Measurements from ENCODE around the gene MACROD1. TPM values are rescaled to one million over a fixed set of nuclear protein-coding genes. Genes with fewer than 3 reads are reported as not detected.

Gene MACROD1
- total and polyA plus RNA-seq, 10 of the 15 experiments (the other 5 are each of a cell fraction or from before 2014, with no cell fraction given) = 1.2 to 22.7 (median 11.3) TPM; not detected in 1

GRCh38 chr11:64064374-64065140 lies 101.4 kb downstream of the MACROD1 start:
- no peak overlapping the region for H3K27ac ChIP-seq (ENCODE audit: control insufficient read depth, insufficient read depth)
- no peaks in the 10 kb centered on the region for H3K9me3 ChIP-seq (replicated peaks; ENCODE audit: control insufficient read depth, insufficient read depth, low read length)
- no peak overlapping the region for H3K4me3 ChIP-seq
- no TSS peak for BruUV-seq (replicated peaks)
- FAIRE-seq (no peak), DNase-seq (ENCODE audit: low read depth, low spot score) (no peak), ATAC-seq (no peak)
- no peak overlapping the region for H3K4me2 ChIP-seq (ENCODE audit: control insufficient read depth, insufficient read depth)
- CTCF ChIA-PET = no interaction called here
- TF ChIP-seq ZNF24 (IDR thresholded peaks at IDR 0.05) (0 out of 2 replicates have a peak, but pooled peaks have one; percentile 20), RUNX3 (IDR thresholded peaks at IDR 0.05; ENCODE audit: low read length) (no peak)
- RAD21 ChIA-PET (ENCODE audit: unreplicated experiment) = no interaction called here
- intact Hi-C loops (cut with micrococcal nuclease; ENCODE audit: unreplicated experiment) (no loop called here), in situ Hi-C loops (cut with MboI) (no loop called here)
- H2AFZ ChIP-seq (ENCODE audit: control insufficient read depth, low read depth, low read length) = no peak overlapping the region
- POLR2A ChIA-PET = no interaction called here
- peaks cover 0 to 8% of the 10 kb centered on the region in 2 experiments for H3K27me3 ChIP-seq (replicated peaks in 1 of 2; ENCODE audit: control insufficient read depth in 2 of 2, insufficient read depth in 2 of 2, low read length in 1 of 2)
- H3K36me3 ChIP-seq (ENCODE audit: control insufficient read depth in 2 of 2, insufficient read depth in 2 of 2, low read length in 1 of 2) = no peaks in the 10 kb centered on the region
- WGBS (ENCODE audit: insufficient coverage, insufficient replicate concordance, low lambda C conversion rate, missing lambda C conversion rate) = 41% methylated on average over 17 of the region's 17 CpGs
- SMC1A ChIA-PET (ENCODE audit: uncharacterized antibody, unreplicated experiment) = no interaction called here
- no peak overlapping the region for H3K9ac ChIP-seq (ENCODE audit: control insufficient read depth, insufficient read depth, low read length)
- 0 out of 2 replicates have a peak, but pooled peaks cover 3% of the 10 kb centered on the region for H4K20me1 ChIP-seq (ENCODE audit: control insufficient read depth, insufficient read depth)
- peaks cover 3% of the 10 kb centered on the region; the same call in 1 of the 2 replicates for H3K4me1 ChIP-seq (ENCODE audit: control insufficient read depth, insufficient read depth, low read length)
- H3K79me2 ChIP-seq (ENCODE audit: control insufficient read depth, insufficient read depth, low read length) = no peaks in the 10 kb centered on the region

GRCh38 chr11:64063777-64064176 lies 102.1 kb downstream of the MACROD1 start:
- CTCF ChIA-PET = no interaction called here
- H3K27me3 ChIP-seq (replicated peaks in 1 of 2; ENCODE audit: control insufficient read depth in 2 of 2, insufficient read depth in 2 of 2, low read length in 1 of 2) = peaks cover 0 to 8% of the 10 kb centered on the region in 2 experiments
- 56% methylated on average over 13 of the region's 13 CpGs for WGBS (ENCODE audit: insufficient coverage, insufficient replicate concordance, low lambda C conversion rate, missing lambda C conversion rate)
- POLR2A ChIA-PET = no interaction called here
- no peaks in the 10 kb centered on the region for H3K79me2 ChIP-seq (ENCODE audit: control insufficient read depth, insufficient read depth, low read length)
- no peak overlapping the region for H3K9ac ChIP-seq (ENCODE audit: control insufficient read depth, insufficient read depth, low read length)
- no peak for FAIRE-seq
- DNase-seq (ENCODE audit: low read depth, low spot score) = no peak
- no peaks in the 10 kb centered on the region for H3K36me3 ChIP-seq (ENCODE audit: control insufficient read depth in 2 of 2, insufficient read depth in 2 of 2, low read length in 1 of 2)
- H3K4me1 ChIP-seq (ENCODE audit: control insufficient read depth, insufficient read depth, low read length) = peaks cover 3% of the 10 kb centered on the region; the same call in 1 of the 2 replicates
- BruUV-seq (replicated peaks) = no TSS peak
- ATAC-seq = no peak
- SMC1A ChIA-PET (ENCODE audit: uncharacterized antibody, unreplicated experiment) = no interaction called here
- H3K4me2 ChIP-seq (ENCODE audit: control insufficient read depth, insufficient read depth) = no peak overlapping the region
- no peak overlapping the region for H3K27ac ChIP-seq (ENCODE audit: control insufficient read depth, insufficient read depth)
- RAD21 ChIA-PET (ENCODE audit: unreplicated experiment) = no interaction called here
- intact Hi-C loops (cut with micrococcal nuclease; ENCODE audit: unreplicated experiment) = no loop called here
- H3K9me3 ChIP-seq (replicated peaks; ENCODE audit: control insufficient read depth, insufficient read depth, low read length) = no peaks in the 10 kb centered on the region
- H4K20me1 ChIP-seq (ENCODE audit: control insufficient read depth, insufficient read depth) = 0 out of 2 replicates have a peak, but pooled peaks cover 3% of the 10 kb centered on the region
- no peak overlapping the region for H2AFZ ChIP-seq (ENCODE audit: control insufficient read depth, low read depth, low read length)
- in situ Hi-C loops (cut with MboI) = no loop called here
- no peak overlapping the region for H3K4me3 ChIP-seq
- no peak for TF ChIP-seq NFYA (IDR thresholded peaks at IDR 0.05; ENCODE audit: borderline replicate concordance, low read depth, low read length)
- TF ChIP-seq MYB (IDR thresholded peaks at IDR 0.05; ENCODE audit: borderline replicate concordance, low read depth, low read length) = no peak
- no peak for TF ChIP-seq ZNF207 (IDR thresholded peaks at IDR 0.05; ENCODE audit: borderline replicate concordance)
- TF ChIP-seq ASH2L (IDR thresholded peaks at IDR 0.05; ENCODE audit: borderline replicate concordance, low read depth) = no peak
- TF ChIP-seq POU2F2 (IDR thresholded peaks at IDR 0.05; ENCODE audit: borderline replicate concordance, low read depth, low read length) = no peak
- no peak for TF ChIP-seq ESRRA (IDR thresholded peaks at IDR 0.05; ENCODE audit: low read length)
- TF ChIP-seq HDAC6 (IDR thresholded peaks at IDR 0.05; ENCODE audit: unreplicated experiment) = no peak
- no peak for TF ChIP-seq KDM1A (IDR thresholded peaks at IDR 0.05; ENCODE audit: borderline replicate concordance)
- TF ChIP-seq SREBF1 (IDR thresholded peaks at IDR 0.05; ENCODE audit: low read length) = no peak
- TF ChIP-seq ZBTB40 (IDR thresholded peaks at IDR 0.05; ENCODE audit: borderline replicate concordance) = no peak
- TF ChIP-seq ZZZ3 (IDR thresholded peaks at IDR 0.05; ENCODE audit: control insufficient read depth, insufficient read length, low read depth) = no peak
- TF ChIP-seq SUZ12 (IDR thresholded peaks at IDR 0.05; ENCODE audit: unreplicated experiment) = no peak
- no peak for TF ChIP-seq PML (IDR thresholded peaks at IDR 0.05; ENCODE audit: low read length)

Measured in GM12878 (cell line).